ENCODE measurements around the gene SEMA6B. TPM values are rescaled to one million over a fixed set of nuclear protein-coding genes. Genes with fewer than 3 reads are reported as not detected.
A peak's percentile ranks its signal among the peaks of the same experiment; 100 is the strongest.

The SEMA6B gene
- total RNA-seq, 2 donors from 2014 or later: 3.9 to 10.8 TPM

DNA sequence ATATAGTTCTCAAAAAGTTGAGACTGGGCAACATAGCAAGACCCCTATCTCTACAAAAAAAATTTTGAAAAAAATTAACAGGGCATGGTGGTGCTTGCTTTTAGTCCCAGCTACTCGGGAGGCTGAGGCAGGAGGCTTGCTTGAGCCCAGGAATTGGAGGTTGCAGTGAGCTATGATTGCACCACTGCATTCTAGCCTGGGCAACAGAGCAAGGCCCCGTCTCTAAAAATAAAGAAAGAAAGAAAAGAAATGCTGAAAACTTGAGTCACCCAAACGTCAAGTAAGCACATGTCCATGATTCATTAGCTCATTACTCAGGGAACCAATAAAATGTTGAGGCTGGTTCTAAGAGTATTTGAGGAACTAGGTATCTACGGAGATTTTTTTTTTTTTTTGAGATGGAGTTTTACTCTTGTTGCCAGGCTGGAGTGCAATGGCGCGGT, 33.9 kb upstream of the SEMA6B start:
- Histone ChIP-seq H3K4me3 (no peak overlapping the region), H3K27ac (no peak overlapping the region), H3K9me3 (no peaks in the 10 kb centered on the region), H3K36me3 (no peaks in the 10 kb centered on the region), H3K27me3 (peaks cover 0 to 5% of the 10 kb centered on the region in 2 donors), H3K4me1 (peaks cover 0 to 13% of the 10 kb centered on the region in 2 donors)
- no peak for DNase-seq (ENCODE audit: low spot score)
- TF ChIP-seq, protein P1, sequence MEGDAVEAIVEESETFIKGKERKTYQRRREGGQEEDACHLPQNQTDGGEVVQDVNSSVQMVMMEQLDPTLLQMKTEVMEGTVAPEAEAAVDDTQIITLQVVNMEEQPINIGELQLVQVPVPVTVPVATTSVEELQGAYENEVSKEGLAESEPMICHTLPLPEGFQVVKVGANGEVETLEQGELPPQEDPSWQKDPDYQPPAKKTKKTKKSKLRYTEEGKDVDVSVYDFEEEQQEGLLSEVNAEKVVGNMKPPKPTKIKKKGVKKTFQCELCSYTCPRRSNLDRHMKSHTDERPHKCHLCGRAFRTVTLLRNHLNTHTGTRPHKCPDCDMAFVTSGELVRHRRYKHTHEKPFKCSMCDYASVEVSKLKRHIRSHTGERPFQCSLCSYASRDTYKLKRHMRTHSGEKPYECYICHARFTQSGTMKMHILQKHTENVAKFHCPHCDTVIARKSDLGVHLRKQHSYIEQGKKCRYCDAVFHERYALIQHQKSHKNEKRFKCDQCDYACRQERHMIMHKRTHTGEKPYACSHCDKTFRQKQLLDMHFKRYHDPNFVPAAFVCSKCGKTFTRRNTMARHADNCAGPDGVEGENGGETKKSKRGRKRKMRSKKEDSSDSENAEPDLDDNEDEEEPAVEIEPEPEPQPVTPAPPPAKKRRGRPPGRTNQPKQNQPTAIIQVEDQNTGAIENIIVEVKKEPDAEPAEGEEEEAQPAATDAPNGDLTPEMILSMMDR (IDR thresholded peaks at IDR 0.05): no peak

DNA sequence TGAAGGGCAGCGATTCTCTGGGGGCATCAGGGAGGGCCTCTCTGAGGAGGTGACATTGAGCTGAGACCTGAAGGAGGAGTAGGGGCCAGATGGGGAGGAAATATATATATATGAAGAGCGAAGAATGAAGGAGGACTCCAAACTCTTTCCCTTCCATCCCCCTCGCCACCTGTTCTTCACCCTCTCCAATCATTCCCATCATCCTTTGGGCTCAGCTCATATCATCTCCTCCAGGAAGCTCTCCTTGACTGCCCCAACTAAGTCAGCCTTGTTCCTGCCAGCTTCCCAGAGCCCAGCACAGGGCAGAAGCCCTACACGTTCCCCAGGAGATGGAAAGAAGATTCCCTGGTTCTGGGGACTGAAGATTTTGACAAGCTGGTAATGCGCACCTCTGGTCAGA, 33.0 kb upstream of the SEMA6B start:
- Histone ChIP-seq H3K36me3 (no peaks in the 10 kb centered on the region), H3K27ac (no peak overlapping the region), H3K9me3 (no peaks in the 10 kb centered on the region), H3K4me1 (peaks cover 0 to 4% of the 10 kb centered on the region in 2 donors), H3K27me3 (peaks cover 0 to 4% of the 10 kb centered on the region in 2 donors), H3K4me3 (no peak overlapping the region)
- DNase-seq (ENCODE audit: low spot score): no peak
- TF ChIP-seq, protein P1 (IDR thresholded peaks at IDR 0.05): no peak

DNA sequence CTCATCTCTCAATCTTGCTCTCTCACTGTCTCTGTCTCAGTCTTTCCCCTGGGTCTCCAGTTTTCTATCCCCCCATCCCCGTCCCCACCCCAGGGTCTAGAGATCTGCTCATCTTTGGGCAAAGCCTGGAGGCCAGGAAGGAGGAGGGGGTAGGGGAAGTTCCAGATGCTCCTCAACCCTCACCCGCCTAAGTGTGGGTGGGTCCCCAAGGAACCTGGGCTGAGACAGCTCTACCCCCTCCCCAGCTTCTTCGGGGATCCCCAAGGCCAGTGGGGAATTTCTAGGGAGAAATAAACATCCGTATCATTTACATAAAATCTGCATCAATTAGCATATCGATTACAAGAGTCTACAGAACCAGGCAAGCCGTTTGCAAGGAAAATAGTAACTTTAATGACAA, 31.8 kb upstream of the SEMA6B start:
- Histone ChIP-seq H3K27ac (no peak overlapping the region), H3K9me3 (no peaks in the 10 kb centered on the region), H3K27me3 (no peaks in the 10 kb centered on the region), H3K4me3 (no peak overlapping the region), H3K4me1 (no peaks in the 10 kb centered on the region), H3K36me3 (no peaks in the 10 kb centered on the region)
- DNase-seq (ENCODE audit: low spot score): no peak
- TF ChIP-seq, protein P1 (IDR thresholded peaks at IDR 0.05): no peak

DNA sequence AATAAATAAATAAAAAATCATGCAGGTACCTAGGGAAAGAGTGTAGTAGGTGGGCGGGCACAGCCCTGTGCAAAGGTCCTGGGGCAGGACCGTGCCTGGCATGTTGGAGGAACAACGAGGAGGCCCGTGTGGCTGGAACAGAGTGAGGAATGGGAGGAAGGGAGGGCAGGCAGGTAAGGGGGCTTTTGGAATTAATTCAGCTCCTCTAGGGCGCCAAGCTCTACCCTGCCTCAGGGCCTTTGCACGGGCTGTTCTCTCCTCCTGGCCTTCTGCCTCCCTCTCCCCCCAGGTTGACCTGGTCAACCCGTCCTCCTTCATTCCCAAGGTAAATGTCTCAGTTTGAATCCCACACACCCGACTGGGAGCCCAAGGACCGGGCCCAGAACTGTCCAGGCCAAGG, 31.1 kb upstream of the SEMA6B start:
- Histone ChIP-seq H3K4me1 (no peaks in the 10 kb centered on the region), H3K27me3 (no peaks in the 10 kb centered on the region), H3K36me3 (no peaks in the 10 kb centered on the region), H3K4me3 (no peak overlapping the region), H3K9me3 (no peaks in the 10 kb centered on the region), H3K27ac (no peak overlapping the region)
- DNase-seq (ENCODE audit: low spot score): no peak
- TF ChIP-seq, protein P1 (IDR thresholded peaks at IDR 0.05): no peak

DNA sequence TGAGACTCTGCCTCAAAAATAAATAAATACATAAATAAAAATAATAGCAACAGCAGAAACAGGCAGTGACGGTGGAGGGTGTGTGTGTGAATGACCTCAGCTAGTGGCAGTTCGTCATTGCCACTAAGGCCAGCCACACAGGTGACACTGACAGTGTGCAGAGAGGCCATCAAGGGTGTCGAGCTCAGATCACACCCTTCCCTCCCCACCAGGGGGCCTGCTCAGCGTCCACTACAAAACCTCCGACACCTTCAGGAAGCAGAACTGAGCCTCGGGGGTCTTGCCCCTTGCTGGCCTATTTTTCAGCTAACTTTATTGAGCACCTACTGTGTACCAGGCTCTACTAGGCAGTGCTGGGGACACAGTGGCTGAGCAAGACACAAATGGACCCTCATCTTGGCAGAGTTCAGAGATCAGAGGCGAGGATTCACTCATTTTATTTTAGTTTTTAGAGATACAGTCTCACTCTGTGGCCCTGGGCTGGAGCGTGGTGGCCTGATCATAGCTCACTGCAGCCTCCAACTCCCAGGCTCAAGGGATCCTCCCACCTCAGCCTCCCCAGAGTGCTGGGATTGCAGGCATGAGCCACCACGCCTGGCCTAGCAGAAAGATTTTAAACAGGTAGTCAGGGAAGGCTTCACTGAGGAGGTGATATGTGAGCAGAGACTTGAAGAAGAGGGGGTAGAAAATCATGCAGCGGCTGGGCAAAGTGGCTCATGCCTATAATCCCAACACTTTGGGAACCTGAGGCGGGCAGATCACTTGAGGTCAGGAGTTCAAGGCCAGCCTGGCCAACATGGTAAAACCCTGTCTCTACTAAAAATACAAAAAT, 30.3 kb upstream of the SEMA6B start:
- Histone ChIP-seq H3K9me3 (no peaks in the 10 kb centered on the region), H3K27ac (no peak overlapping the region), H3K27me3 (peaks cover 0 to 6% of the 10 kb centered on the region in 2 donors), H3K4me3 (no peak overlapping the region), H3K36me3 (no peaks in the 10 kb centered on the region), H3K4me1 (peaks cover 0 to 2% of the 10 kb centered on the region in 2 donors)
- no peak for DNase-seq (ENCODE audit: low spot score)
- TF ChIP-seq, protein P1 (IDR thresholded peaks at IDR 0.05): peak; percentile 32 to 52

Data from right atrium auricular region (tissue), 2 donors.